ENCODE results near the gene DISP3.
A peak's percentile ranks its signal among the peaks of the same experiment; 100 is the strongest.

Gene DISP3

GRCh38 chr1:11516961-11517635 is 38.1 kb downstream of the DISP3 start:
- H3K9me3 ChIP-seq (ENCODE audit: severe bottlenecking), result no peaks in the 10 kb centered on the region
- ATAC-seq (ENCODE audit: low read depth), result no peak

GRCh38 chr1:11518016-11518701 is 39.2 kb downstream of the DISP3 start:
- no peaks in the 10 kb centered on the region for H3K36me3 ChIP-seq (ENCODE audit: low read depth)
- no peak for TF ChIP-seq CTCF (IDR thresholded peaks at IDR 0.05; ENCODE audit: poor library complexity, severe bottlenecking)
- no peaks in the 10 kb centered on the region for H3K27me3 ChIP-seq (ENCODE audit: insufficient read depth, poor library complexity, severe bottlenecking)

More at GRCh38 chr1:11516961-11517635, 38.1 kb downstream of the DISP3 start:
- Histone ChIP-seq H3K36me3 (ENCODE audit: low read depth) (no peaks in the 10 kb centered on the region), H3K27ac (ENCODE audit: poor library complexity, severe bottlenecking) (no peak overlapping the region), H3K4me1 (ENCODE audit: insufficient read depth, poor library complexity, severe bottlenecking) (no peaks in the 10 kb centered on the region), H3K4me3 (ENCODE audit: severe bottlenecking) (no peak overlapping the region), H3K27me3 (ENCODE audit: insufficient read depth, poor library complexity, severe bottlenecking) (no peaks in the 10 kb centered on the region)
- no peak for TF ChIP-seq CTCF (IDR thresholded peaks at IDR 0.05; ENCODE audit: poor library complexity, severe bottlenecking)
- peak; percentile 47 for DNase-seq (ENCODE audit: low spot score)

GRCh38 chr1:11518791-11519628 is 40.1 kb downstream of the DISP3 start:
- no peaks in the 10 kb centered on the region for H3K27me3 ChIP-seq (ENCODE audit: insufficient read depth, poor library complexity, severe bottlenecking)
- no peak for TF ChIP-seq CTCF (IDR thresholded peaks at IDR 0.05; ENCODE audit: poor library complexity, severe bottlenecking)
- peak; percentile 48 for DNase-seq (ENCODE audit: low spot score)
- H3K9me3 ChIP-seq (ENCODE audit: severe bottlenecking), result no peaks in the 10 kb centered on the region
- H3K4me3 ChIP-seq (ENCODE audit: severe bottlenecking), result no peak overlapping the region
- ATAC-seq (ENCODE audit: low read depth), result no peak
- no peaks in the 10 kb centered on the region for H3K4me1 ChIP-seq (ENCODE audit: insufficient read depth, poor library complexity, severe bottlenecking)
- no peaks in the 10 kb centered on the region for H3K36me3 ChIP-seq (ENCODE audit: low read depth)
- H3K27ac ChIP-seq (ENCODE audit: poor library complexity, severe bottlenecking), result no peak overlapping the region

More at GRCh38 chr1:11518016-11518701, 39.2 kb downstream of the DISP3 start:
- H3K27ac ChIP-seq (ENCODE audit: poor library complexity, severe bottlenecking), result no peak overlapping the region
- DNase-seq (ENCODE audit: low spot score), result no peak
- H3K4me1 ChIP-seq (ENCODE audit: insufficient read depth, poor library complexity, severe bottlenecking), result no peaks in the 10 kb centered on the region
- H3K4me3 ChIP-seq (ENCODE audit: severe bottlenecking), result no peak overlapping the region
- H3K9me3 ChIP-seq (ENCODE audit: severe bottlenecking), result no peaks in the 10 kb centered on the region
- no peak for ATAC-seq (ENCODE audit: low read depth)

GRCh38 chr1:11519629-11520031 is 40.7 kb downstream of the DISP3 start:
- Histone ChIP-seq H3K36me3 (ENCODE audit: low read depth) (no peaks in the 10 kb centered on the region), H3K9me3 (ENCODE audit: severe bottlenecking) (no peaks in the 10 kb centered on the region), H3K4me1 (ENCODE audit: insufficient read depth, poor library complexity, severe bottlenecking) (no peaks in the 10 kb centered on the region), H3K27ac (ENCODE audit: poor library complexity, severe bottlenecking) (no peak overlapping the region), H3K27me3 (ENCODE audit: insufficient read depth, poor library complexity, severe bottlenecking) (no peaks in the 10 kb centered on the region), H3K4me3 (ENCODE audit: severe bottlenecking) (no peak overlapping the region)
- DNase-seq (ENCODE audit: low spot score), result peak; percentile 49
- no peak for TF ChIP-seq CTCF (IDR thresholded peaks at IDR 0.05; ENCODE audit: poor library complexity, severe bottlenecking)
- no peak for ATAC-seq (ENCODE audit: low read depth)
